OCI-LY3 (cell line): ENCODE results near the gene SPINDOC.
A peak's percentile ranks its signal among the peaks of the same experiment; 100 is the strongest.

Experiments used
- H2AFZ ChIP-seq: fragments of 200-600, 300-600 bp; shearing (Covaris generic); 2 replicates; pipeline ENCODE4 v1.6.0; 2014; ENCODE audit warnings: antibody characterized with exemption, low read depth, low read length
- H3K27ac ChIP-seq: fragments of 200-600, 300-600 bp; sonication (generic); 2 replicates; pipeline ENCODE4 v1.5.1; 2014; ENCODE audit warnings: mild to moderate bottlenecking, low read length, moderate library complexity, mixed read lengths
- H3K27me3 ChIP-seq: fragments of 200-600, 300-600 bp; sonication (generic); 2 replicates; pipeline ENCODE4 v1.6.1; 2014; ENCODE audit warnings: low read depth, low read length, mixed read lengths
- H3K36me3 ChIP-seq: fragments of 200-600, 300-600 bp; sonication (generic); replicated peaks from 2 replicates; pipeline ENCODE3; 2014; ENCODE audit warnings: low read depth, low read length, mixed read lengths
- H3K4me1 ChIP-seq: fragments of 300-600, 200-600 bp; sonication (generic); 2 replicates; pipeline ENCODE4 v1.6.1; 2014; ENCODE audit warnings: low read length, mixed read lengths
- H3K4me2 ChIP-seq: fragments of 200-600, 300-600 bp; sonication (generic); 2 replicates; pipeline ENCODE4 v1.6.1; 2014; ENCODE audit warnings: low read length, mixed read lengths
- H3K4me3 ChIP-seq: fragments of 300-600, 200-600 bp; sonication (generic); 2 replicates; pipeline ENCODE4 v1.5.1; 2014; ENCODE audit warnings: antibody characterized with exemption, mild to moderate bottlenecking, low read length, moderate library complexity
- H3K79me2 ChIP-seq: fragments of 300-600, 200-600 bp; shearing (Covaris generic); 2 replicates; pipeline ENCODE4 v1.6.1; 2014; ENCODE audit warnings: mild to moderate bottlenecking, low read length, mixed read lengths
- H3K9ac ChIP-seq: fragments of 300-600, 200-600 bp; shearing (Covaris generic); 2 replicates; pipeline ENCODE4 v1.6.0; 2014; ENCODE audit warnings: mild to moderate bottlenecking, low read length, moderate library complexity
- H3K9me3 ChIP-seq: fragments of 200-600, 300-600 bp; shearing (Covaris generic); 2 replicates; pipeline ENCODE4 v1.6.1; 2014; ENCODE audit warnings: low read length, mixed read lengths; ENCODE audit not compliant: insufficient read depth
- H4K20me1 ChIP-seq: fragments of 200-600, 300-600 bp; sonication (generic); 2 replicates; pipeline ENCODE4 v1.6.1; 2016; ENCODE audit warnings: low read length, mixed read lengths; ENCODE audit not compliant: insufficient read depth
- EZH2phosphoT487 ChIP-seq: fragments of 200-600 bp; shearing (Covaris generic); IDR thresholded peaks from 2 replicates; pipeline ENCODE4 v1.6.1; 2018; ENCODE audit warnings: antibody characterized with exemption, mixed run types, low read depth
- TF ChIP-seq, protein P1 (sequence below): fragments of 200-600, 300-600 bp; sonication (generic); IDR thresholded peaks from 2 replicates; pipeline ENCODE4 v1.5.1; 2014; ENCODE audit warnings: antibody characterized with exemption, low read length, low read depth

The SPINDOC gene, protein sequence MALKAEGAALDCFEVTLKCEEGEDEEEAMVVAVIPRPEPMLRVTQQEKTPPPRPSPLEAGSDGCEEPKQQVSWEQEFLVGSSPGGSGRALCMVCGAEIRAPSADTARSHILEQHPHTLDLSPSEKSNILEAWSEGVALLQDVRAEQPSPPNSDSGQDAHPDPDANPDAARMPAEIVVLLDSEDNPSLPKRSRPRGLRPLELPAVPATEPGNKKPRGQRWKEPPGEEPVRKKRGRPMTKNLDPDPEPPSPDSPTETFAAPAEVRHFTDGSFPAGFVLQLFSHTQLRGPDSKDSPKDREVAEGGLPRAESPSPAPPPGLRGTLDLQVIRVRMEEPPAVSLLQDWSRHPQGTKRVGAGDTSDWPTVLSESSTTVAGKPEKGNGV

DNA sequence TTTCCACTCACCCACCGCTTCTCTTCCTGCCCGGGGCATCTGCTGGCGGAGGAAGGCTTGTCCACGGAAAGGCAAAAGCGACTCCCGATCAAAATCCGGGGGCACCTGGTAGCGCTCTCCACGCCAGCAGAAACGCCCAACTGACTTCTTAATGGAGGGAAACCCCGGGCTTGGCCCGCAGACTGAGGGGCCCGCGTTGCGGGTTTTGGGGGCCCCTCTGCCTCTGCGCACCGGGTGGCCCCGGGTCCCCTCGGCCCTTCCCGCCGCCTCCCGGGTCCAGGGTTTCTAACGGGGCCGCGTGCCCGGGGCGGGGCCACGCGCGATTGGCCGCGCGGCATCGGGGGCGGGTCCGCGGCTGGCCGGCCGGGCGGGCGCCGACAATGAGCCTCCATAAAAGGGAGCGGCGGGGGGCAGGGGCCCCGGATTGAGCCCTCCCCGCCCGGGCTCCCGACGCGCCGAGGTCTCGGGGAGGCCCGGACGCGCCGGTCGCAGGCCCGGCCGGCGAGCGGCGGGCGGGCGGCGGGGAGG lies at the start of gene SPINDOC:
Gene SPINDOC (plus strand): TSS at position 422 of the 528 bp plus-strand sequence. CDS start 231 bp downstream, outside the sequence.
- no peak for TF ChIP-seq EZH2phosphoT487
- TF ChIP-seq, protein P1, sequence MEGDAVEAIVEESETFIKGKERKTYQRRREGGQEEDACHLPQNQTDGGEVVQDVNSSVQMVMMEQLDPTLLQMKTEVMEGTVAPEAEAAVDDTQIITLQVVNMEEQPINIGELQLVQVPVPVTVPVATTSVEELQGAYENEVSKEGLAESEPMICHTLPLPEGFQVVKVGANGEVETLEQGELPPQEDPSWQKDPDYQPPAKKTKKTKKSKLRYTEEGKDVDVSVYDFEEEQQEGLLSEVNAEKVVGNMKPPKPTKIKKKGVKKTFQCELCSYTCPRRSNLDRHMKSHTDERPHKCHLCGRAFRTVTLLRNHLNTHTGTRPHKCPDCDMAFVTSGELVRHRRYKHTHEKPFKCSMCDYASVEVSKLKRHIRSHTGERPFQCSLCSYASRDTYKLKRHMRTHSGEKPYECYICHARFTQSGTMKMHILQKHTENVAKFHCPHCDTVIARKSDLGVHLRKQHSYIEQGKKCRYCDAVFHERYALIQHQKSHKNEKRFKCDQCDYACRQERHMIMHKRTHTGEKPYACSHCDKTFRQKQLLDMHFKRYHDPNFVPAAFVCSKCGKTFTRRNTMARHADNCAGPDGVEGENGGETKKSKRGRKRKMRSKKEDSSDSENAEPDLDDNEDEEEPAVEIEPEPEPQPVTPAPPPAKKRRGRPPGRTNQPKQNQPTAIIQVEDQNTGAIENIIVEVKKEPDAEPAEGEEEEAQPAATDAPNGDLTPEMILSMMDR = no peak

DNA sequence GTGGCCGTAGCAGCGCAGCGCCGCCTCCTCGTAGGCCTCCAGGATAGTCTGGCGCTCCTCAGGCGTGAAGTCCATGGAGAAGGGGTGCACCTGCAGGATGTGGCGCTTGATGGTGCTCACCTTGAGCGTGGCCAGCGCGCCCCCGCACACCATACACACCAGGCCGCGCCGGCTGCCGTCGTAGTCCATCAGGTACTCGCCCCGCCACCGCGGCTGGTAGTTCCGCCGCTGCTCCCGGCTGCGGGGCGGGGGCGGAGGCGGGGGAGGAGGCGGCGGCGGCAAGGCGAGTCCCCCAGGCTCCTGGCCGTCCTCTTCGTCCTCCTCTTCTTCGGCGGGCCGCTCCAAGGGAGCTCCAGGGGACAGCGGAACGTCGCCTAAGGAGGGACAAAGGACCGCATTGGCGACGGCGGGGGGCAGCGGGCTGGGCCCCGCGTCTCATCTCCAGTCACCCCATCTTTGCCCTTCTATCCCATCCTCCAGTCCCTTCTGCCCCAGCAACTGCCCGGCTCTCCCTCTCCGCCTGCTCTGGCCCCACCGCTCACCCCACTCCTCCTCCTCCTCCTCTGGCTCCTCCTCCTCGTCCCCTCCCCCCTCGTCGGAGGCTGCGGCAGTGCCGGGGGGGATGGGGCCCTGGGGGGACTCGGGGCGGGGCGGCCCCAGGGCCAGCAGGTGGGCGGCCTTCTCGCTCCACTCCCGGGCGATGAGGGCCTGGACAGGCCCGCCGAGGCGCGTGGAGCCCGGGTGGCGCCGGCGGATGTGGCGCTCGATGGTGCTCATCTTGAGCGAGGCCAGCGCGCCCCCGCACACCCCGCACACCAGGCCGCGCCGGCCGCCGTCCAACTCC lies 49.5 kb upstream of the SPINDOC start:
- H4K20me1 ChIP-seq = peaks cover 20% of the 10 kb centered on the region
- H3K4me3 ChIP-seq = no peak overlapping the region
- no peaks in the 10 kb centered on the region for H3K27me3 ChIP-seq
- H3K27ac ChIP-seq = no peak overlapping the region
- H3K79me2 ChIP-seq = peaks cover 22% of the 10 kb centered on the region
- H2AFZ ChIP-seq = no peak overlapping the region
- peaks cover 7% of the 10 kb centered on the region for H3K36me3 ChIP-seq
- no peak overlapping the region for H3K4me2 ChIP-seq
- no peak overlapping the region for H3K9ac ChIP-seq
- H3K9me3 ChIP-seq = no peaks in the 10 kb centered on the region
- TF ChIP-seq, protein P1 = no peak
- no peak for TF ChIP-seq EZH2phosphoT487
- peaks cover 8% of the 10 kb centered on the region for H3K4me1 ChIP-seq

More for the DNA sequence above, at the start of gene SPINDOC:
- no peaks in the 10 kb centered on the region for H3K9me3 ChIP-seq
- H3K9ac ChIP-seq = peak within 1 kb of the TSS; percentile 96
- no peaks in the 10 kb centered on the region for H3K27me3 ChIP-seq
- H4K20me1 ChIP-seq = peaks cover 32% of the 10 kb centered on the region
- peak within 1 kb of the TSS; percentile 61 for H3K27ac ChIP-seq
- H3K36me3 ChIP-seq = peaks cover 28% of the 10 kb centered on the region
- H3K4me3 ChIP-seq = peak within 1 kb of the TSS; percentile 91
- peaks cover 42% of the 10 kb centered on the region for H3K79me2 ChIP-seq
- peak within 1 kb of the TSS; percentile 91 for H3K4me2 ChIP-seq
- peaks cover 16% of the 10 kb centered on the region for H3K4me1 ChIP-seq
- H2AFZ ChIP-seq = peak within 1 kb of the TSS; percentile 82

DNA sequence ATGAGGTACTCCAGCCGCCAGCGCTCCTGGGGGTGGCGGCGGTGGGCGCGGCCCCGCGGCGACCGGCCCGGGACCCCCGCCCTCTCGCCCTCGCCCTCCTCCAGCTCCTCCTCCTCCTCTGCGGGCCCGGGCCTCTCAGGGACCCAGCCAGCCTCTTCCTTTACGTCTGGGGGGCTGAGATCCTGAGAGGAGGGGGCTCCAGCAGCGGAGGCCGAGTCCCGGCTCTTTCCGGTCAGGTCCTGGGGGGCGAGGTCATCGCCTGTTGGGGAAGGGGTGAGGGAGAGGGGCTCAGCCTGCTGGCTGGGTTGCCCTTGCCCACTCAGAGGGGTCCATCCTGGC lies 48.9 kb upstream of the SPINDOC start:
- H3K9ac ChIP-seq = no peak overlapping the region

More for the DNA sequence above, 48.9 kb upstream of the SPINDOC start:
- H3K4me2 ChIP-seq = no peak overlapping the region
- H3K36me3 ChIP-seq = peaks cover 7% of the 10 kb centered on the region
- no peak overlapping the region for H3K4me3 ChIP-seq
- TF ChIP-seq, protein P1 = no peak
- TF ChIP-seq EZH2phosphoT487 = no peak
- peaks cover 20% of the 10 kb centered on the region for H4K20me1 ChIP-seq
- no peaks in the 10 kb centered on the region for H3K9me3 ChIP-seq
- no peak overlapping the region for H3K27ac ChIP-seq
- peaks cover 8% of the 10 kb centered on the region for H3K4me1 ChIP-seq
- H2AFZ ChIP-seq = no peak overlapping the region
- no peaks in the 10 kb centered on the region for H3K27me3 ChIP-seq
- peaks cover 22% of the 10 kb centered on the region for H3K79me2 ChIP-seq
